Measurements from ENCODE around the gene KCNK5.

GRCh38 chr6:39276379-39276995 is 47.2 kb upstream of the KCNK5 start:
- no peak for TF ChIP-seq CTCF (IDR thresholded peaks at IDR 0.05)
- no peak for TF ChIP-seq POLR2A (IDR thresholded peaks at IDR 0.05)

Measured in uterus (tissue), 2 donors.